Measurements from ENCODE around the gene OR13H1.
"Not testable (repeated sequence)": the region's sequence is repeated elsewhere in the genome, so short reads cannot be mapped to it uniquely, and the experiment has no call there.

OR13H1 gene

DNA sequence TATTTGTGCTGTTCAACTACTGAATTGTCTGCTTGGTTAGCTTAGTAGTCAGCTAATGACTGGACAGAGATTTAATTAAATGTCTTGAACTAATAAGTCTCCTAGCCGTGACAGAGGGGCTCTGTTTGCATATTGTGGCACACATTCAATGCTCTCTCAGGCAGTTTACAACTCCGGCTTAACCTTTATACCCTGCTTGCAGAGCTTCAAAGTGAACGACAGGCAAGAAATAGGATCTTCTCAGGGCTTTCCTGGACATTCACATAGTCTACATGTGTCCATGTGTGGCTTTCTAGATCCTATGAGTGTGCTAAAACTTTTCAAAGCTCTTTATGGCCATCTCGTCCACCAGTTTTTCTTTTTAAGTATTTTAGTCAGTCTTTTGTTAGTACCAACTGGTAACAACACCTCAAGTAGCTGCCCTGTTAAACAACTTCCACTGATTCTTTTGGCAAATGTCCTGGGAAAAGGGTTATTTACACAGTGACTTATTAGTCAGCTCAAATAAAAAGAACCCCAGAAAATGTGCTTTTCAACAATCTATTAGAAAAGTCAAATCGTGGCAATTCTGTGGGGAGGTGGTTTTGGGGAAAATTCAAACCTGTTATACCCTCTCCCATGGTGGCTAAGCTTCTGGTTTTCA lies 28.6 kb downstream of the OR13H1 start:
- H3K9ac ChIP-seq (ENCODE audit: low read length in 2 of 2), result no peak overlapping the region
- no peaks in the 10 kb centered on the region for H3K36me3 ChIP-seq (ENCODE audit: control insufficient read depth in 2 of 2, insufficient read depth in 2 of 2, low read length in 2 of 2)
- H3K4me1 ChIP-seq (ENCODE audit: control insufficient read depth, insufficient read depth, low read length), result no peaks in the 10 kb centered on the region
- peaks cover 0 to 4% of the 10 kb centered on the region in 2 donors for H3K27me3 ChIP-seq (ENCODE audit: control insufficient read depth in 1 of 2, insufficient read depth in 2 of 2, low read length in 2 of 2)
- no peaks in the 10 kb centered on the region for H3K9me3 ChIP-seq (ENCODE audit: control insufficient read depth in 2 of 2, low read length in 2 of 2)
- H3K27ac ChIP-seq (ENCODE audit: low read length), result no peak overlapping the region
- no peak overlapping the region for H3K4me3 ChIP-seq (ENCODE audit: low read length in 2 of 2)

DNA sequence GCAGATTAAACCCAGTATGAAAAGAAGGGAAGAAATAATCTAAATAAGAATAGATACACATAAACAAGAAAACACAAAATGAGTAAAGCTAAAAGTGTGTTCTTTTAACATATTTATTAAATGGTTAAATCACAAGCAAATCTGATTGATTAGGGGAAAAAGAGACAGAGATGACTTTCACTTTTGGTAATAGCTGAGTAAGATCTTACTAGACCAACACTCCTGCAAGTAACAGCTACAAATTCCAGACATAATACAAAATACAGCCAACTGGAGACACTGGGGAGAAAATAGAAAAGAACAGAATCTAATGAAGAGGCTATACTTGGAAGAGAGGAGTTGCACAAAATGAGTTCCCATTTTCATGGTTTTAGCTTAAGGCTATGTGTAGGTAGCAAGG lies 33.5 kb downstream of the OR13H1 start:
- Histone ChIP-seq H3K9me3 (ENCODE audit: control insufficient read depth in 2 of 2, low read length in 2 of 2) (no peaks in the 10 kb centered on the region), H3K9ac (ENCODE audit: low read length in 2 of 2) (no peak overlapping the region), H3K27me3 (ENCODE audit: control insufficient read depth in 1 of 2, insufficient read depth in 2 of 2, low read length in 2 of 2) (peaks cover 0 to 3% of the 10 kb centered on the region in 2 donors), H3K27ac (ENCODE audit: low read length) (no peak overlapping the region), H3K36me3 (ENCODE audit: control insufficient read depth in 2 of 2, insufficient read depth in 2 of 2, low read length in 2 of 2) (no peaks in the 10 kb centered on the region), H3K4me3 (ENCODE audit: low read length in 2 of 2) (no peak overlapping the region), H3K4me1 (ENCODE audit: control insufficient read depth, insufficient read depth, low read length) (no peaks in the 10 kb centered on the region)

DNA sequence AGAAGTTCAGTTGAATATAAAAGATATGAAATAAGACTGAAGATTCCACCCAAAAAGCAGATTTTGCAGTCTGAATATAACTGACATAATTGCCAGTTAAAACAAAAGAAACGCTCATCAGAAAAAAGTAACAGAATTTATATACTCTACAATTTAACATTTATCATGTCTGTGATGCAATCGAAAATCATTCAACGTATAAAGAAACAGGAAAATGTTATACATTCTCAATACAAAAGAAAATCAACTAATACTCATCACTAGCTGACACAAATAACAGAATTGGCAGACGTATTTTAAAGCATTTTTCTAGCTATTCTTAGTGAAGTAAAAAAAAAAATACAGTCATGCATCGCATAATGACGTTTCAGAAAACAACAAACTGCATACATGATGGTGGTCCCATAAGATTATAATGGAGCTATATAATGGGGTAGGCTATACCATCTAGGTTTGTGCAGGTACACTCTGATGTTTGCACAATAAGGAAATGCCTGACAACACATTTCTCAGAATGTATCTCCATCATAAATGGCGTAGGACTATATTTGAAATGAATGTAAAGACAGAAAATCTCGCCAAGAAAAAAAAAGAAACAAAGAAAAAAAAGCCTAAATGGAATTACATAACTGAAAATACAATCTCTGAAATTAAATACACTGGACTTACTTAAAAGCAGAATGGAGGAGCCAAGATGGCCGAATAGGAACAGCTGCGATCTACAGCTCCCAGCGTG lies 34.3 kb downstream of the OR13H1 start:
- Histone ChIP-seq H3K4me1 (ENCODE audit: control insufficient read depth, insufficient read depth, low read length) (no peaks in the 10 kb centered on the region), H3K36me3 (ENCODE audit: control insufficient read depth in 2 of 2, insufficient read depth in 2 of 2, low read length in 2 of 2) (no peaks in the 10 kb centered on the region), H3K4me3 (ENCODE audit: low read length in 2 of 2) (no peak overlapping the region), H3K27ac (ENCODE audit: low read length) (no peak overlapping the region), H3K9ac (ENCODE audit: low read length in 2 of 2) (no peak overlapping the region), H3K27me3 (ENCODE audit: control insufficient read depth in 1 of 2, insufficient read depth in 2 of 2, low read length in 2 of 2) (peaks cover 0 to 2% of the 10 kb centered on the region in 2 donors), H3K9me3 (ENCODE audit: control insufficient read depth in 2 of 2, low read length in 2 of 2) (no peaks in the 10 kb centered on the region)

DNA sequence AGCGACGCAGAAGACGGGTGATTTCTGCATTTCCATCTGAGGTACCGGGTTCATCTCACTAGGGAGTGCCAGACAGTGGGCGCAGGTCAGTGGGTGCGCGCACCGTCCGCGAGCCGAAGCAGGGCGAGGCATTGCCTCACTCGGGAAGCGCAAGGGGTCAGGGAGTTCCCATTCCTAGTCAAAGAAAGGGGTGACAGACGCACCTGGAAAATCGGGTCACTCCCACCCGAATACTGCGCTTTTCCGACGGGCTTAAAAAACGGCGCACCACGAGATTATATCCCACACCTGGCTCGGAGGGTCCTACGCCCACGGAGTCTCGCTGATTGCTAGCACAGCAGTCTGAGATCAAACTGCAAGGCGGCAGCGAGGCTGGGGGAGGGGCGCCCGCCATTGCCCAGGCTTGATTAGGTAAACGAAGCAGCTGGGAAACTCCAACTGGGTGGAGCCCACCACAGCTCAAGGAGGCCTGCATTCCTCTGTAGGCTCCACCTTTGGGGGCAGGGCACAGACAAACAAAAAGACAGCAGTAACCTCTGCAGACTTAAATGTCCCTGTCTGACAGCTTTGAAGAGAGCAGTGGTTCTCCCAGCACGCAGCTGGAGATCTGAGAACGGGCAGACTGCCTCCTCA lies 35.0 kb downstream of the OR13H1 start:
- H3K36me3 ChIP-seq (ENCODE audit: control insufficient read depth in 2 of 2, insufficient read depth in 2 of 2, low read length in 2 of 2); H3K9ac ChIP-seq (ENCODE audit: low read length in 2 of 2); H3K4me1 ChIP-seq (ENCODE audit: control insufficient read depth, insufficient read depth, low read length); H3K4me3 ChIP-seq (ENCODE audit: low read length in 2 of 2); H3K9me3 ChIP-seq (ENCODE audit: control insufficient read depth in 2 of 2, low read length in 2 of 2); H3K27me3 ChIP-seq (ENCODE audit: control insufficient read depth in 1 of 2, insufficient read depth in 2 of 2, low read length in 2 of 2); H3K27ac ChIP-seq (ENCODE audit: low read length): not testable (repeated sequence)

GRCh38 chrX:131588995-131589394 lies 45.1 kb downstream of the OR13H1 start:
- no peak overlapping the region for H3K4me3 ChIP-seq (ENCODE audit: low read length in 2 of 2)
- H3K9ac ChIP-seq (ENCODE audit: low read length in 2 of 2), result no peak overlapping the region
- no peaks in the 10 kb centered on the region for H3K9me3 ChIP-seq (ENCODE audit: control insufficient read depth in 2 of 2, low read length in 2 of 2)
- H3K27ac ChIP-seq (ENCODE audit: low read length), result no peak overlapping the region
- peaks cover 0 to 2% of the 10 kb centered on the region in 2 donors for H3K27me3 ChIP-seq (ENCODE audit: control insufficient read depth in 1 of 2, insufficient read depth in 2 of 2, low read length in 2 of 2)
- no peaks in the 10 kb centered on the region for H3K36me3 ChIP-seq (ENCODE audit: control insufficient read depth in 2 of 2, insufficient read depth in 2 of 2, low read length in 2 of 2)
- H3K4me1 ChIP-seq (ENCODE audit: control insufficient read depth, insufficient read depth, low read length), result no peaks in the 10 kb centered on the region

All from stomach smooth muscle (tissue), 2 donors.